Stimulated activated CD8-positive, alpha-beta memory T cell treated with anti-CD3 and anti-CD28 coated beads, Interleukin-12 subunit alpha, Interleukin-12 subunit beta, amount 100 ng/mL, for 24 hours (primary cell): Measurements from ENCODE around the gene TP53INP2.
A peak's percentile ranks its signal among the peaks of the same experiment; 100 is the strongest.
"Not testable (repeated sequence)": the region's sequence is repeated elsewhere in the genome, so short reads cannot be mapped to it uniquely, and the experiment has no call there.

ENCODE experiments used
- DNase-seq: peaks from one replicate; pipeline ENCODE4 v3.0.0-alpha.2; 2020; ENCODE audit errors: extremely low read depth

Gene TP53INP2

GRCh38 chr20:34705397-34706301 is 1.5 kb downstream of the TP53INP2 start:
- DNase-seq: no peak

GRCh38 chr20:34706302-34706875 is 2.2 kb downstream of the TP53INP2 start:
- no peak for DNase-seq

GRCh38 chr20:34706912-34707784 is 3.0 kb downstream of the TP53INP2 start:
- DNase-seq: no peak

- no peak for DNase-seq
These were observed 4.5 kb downstream of the TP53INP2 start for GRCh38 chr20:34708621-34709043.

- peak; percentile 43 for DNase-seq
These were observed 5.1 kb downstream of the TP53INP2 start for GRCh38 chr20:34709044-34709830.

GRCh38 chr20:34709831-34710567 is 5.9 kb downstream of the TP53INP2 start:
- no peak for DNase-seq

- no peak for DNase-seq
These were observed 6.4 kb downstream of the TP53INP2 start for GRCh38 chr20:34710568-34710839.

GRCh38 chr20:34710861-34711574 is 6.9 kb downstream of the TP53INP2 start:
- DNase-seq: no peak

- DNase-seq: no peak
These were observed 7.8 kb downstream of the TP53INP2 start for GRCh38 chr20:34711813-34712430.

- no peak for DNase-seq
These were observed 8.5 kb downstream of the TP53INP2 start for GRCh38 chr20:34712525-34713192.

GRCh38 chr20:34713194-34713943 is 9.2 kb downstream of the TP53INP2 start:
- DNase-seq: no peak

- DNase-seq: not testable (repeated sequence)
These were observed 9.9 kb downstream of the TP53INP2 start for GRCh38 chr20:34713944-34714515.

GRCh38 chr20:34715384-34715783 is 11.2 kb downstream of the TP53INP2 start:
- DNase-seq: no peak

GRCh38 chr20:34716921-34717229 is 12.7 kb downstream of the TP53INP2 start:
- DNase-seq: no peak

- no peak for DNase-seq
These were observed 13.3 kb downstream of the TP53INP2 start for GRCh38 chr20:34717230-34718095.

- DNase-seq: not testable (repeated sequence)
These were observed 15.3 kb downstream of the TP53INP2 start for GRCh38 chr20:34719242-34720017.

- no peak for DNase-seq
These were observed 16.1 kb downstream of the TP53INP2 start for GRCh38 chr20:34720266-34720665.
